ENCODE results near the gene COMTD1.
"Not testable (repeated sequence)": the region's sequence is repeated elsewhere in the genome, so short reads cannot be mapped to it uniquely, and the experiment has no call there.

DNA sequence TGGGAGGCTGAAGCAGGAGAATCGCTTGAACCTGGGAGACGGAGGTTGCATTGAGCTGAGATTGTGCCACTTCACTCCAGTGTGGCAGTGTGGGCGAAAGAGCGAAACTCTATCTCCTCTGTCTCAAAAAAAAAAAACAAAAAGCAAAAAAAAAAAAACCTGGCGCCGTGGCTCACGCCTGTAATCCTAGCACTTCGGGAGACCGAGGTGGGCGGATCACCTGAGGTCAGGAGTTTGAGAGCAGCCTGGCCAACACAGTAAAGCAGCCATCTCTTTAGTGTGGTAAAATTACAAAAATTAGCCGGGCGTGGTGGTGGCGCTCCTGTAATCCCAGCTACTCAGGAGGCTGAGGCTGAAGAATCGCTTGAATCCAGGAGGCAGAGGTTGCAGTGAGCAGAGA lies 29.1 kb downstream of the COMTD1 start:
- TF ChIP-seq, protein P1, sequence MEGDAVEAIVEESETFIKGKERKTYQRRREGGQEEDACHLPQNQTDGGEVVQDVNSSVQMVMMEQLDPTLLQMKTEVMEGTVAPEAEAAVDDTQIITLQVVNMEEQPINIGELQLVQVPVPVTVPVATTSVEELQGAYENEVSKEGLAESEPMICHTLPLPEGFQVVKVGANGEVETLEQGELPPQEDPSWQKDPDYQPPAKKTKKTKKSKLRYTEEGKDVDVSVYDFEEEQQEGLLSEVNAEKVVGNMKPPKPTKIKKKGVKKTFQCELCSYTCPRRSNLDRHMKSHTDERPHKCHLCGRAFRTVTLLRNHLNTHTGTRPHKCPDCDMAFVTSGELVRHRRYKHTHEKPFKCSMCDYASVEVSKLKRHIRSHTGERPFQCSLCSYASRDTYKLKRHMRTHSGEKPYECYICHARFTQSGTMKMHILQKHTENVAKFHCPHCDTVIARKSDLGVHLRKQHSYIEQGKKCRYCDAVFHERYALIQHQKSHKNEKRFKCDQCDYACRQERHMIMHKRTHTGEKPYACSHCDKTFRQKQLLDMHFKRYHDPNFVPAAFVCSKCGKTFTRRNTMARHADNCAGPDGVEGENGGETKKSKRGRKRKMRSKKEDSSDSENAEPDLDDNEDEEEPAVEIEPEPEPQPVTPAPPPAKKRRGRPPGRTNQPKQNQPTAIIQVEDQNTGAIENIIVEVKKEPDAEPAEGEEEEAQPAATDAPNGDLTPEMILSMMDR (IDR thresholded peaks at IDR 0.05; ENCODE audit: low read depth, low read length) = not testable (repeated sequence)
- TF ChIP-seq EZH2phosphoT487 (IDR thresholded peaks at IDR 0.05; ENCODE audit: low read depth) = not testable (repeated sequence)

Data from OCI-LY3 (cell line).